ENCODE measurements around the gene UGDH. TPM values are rescaled to one million over a fixed set of nuclear protein-coding genes. Genes with fewer than 3 reads are reported as not detected.

Gene UGDH
- total and polyA plus RNA-seq, 8 donors = 14.6 to 161 (median 33.2) TPM

GRCh38 chr4:39497909-39498726 lies 29.1 kb downstream of the UGDH start:
- 88 to 100% (median 94%) methylated on average over 1 of the region's 1 CpG for WGBS, 5 donors
- Histone ChIP-seq H3K27me3 (no peaks in the 10 kb centered on the region), H3K27ac (no peak overlapping the region), H3K4me3 (no peak overlapping the region), H3K4me1 (no peaks in the 10 kb centered on the region), H3K9me3 (no peaks in the 10 kb centered on the region), H3K36me3 (peaks cover 34 to 52% (median 51%) of the 10 kb centered on the region in 4 donors)
- intact Hi-C loops (cut with DNase I; ENCODE audit: low total_unique reads) = no loop called here
- no peak for TF ChIP-seq POLR2AphosphoS5 (IDR thresholded peaks at IDR 0.05)
- TF ChIP-seq EP300 (IDR thresholded peaks at IDR 0.05) = no peak
- no peak for TF ChIP-seq CTCF (IDR thresholded peaks at IDR 0.05)
- TF ChIP-seq POLR2A (IDR thresholded peaks at IDR 0.05) = no peak
- no peak for DNase-seq

- no peak for DNase-seq
- Histone ChIP-seq H3K27ac (peak overlapping the region in 1 of 5 donors; percentile 45), H3K4me3 (no peak overlapping the region), H3K36me3 (peaks cover 12 to 27% (median 27%) of the 10 kb centered on the region in 4 donors), H3K9me3 (no peaks in the 10 kb centered on the region), H3K27me3 (no peaks in the 10 kb centered on the region), H3K4me1 (no peaks in the 10 kb centered on the region)
- intact Hi-C loops (cut with DNase I; ENCODE audit: low total_unique reads) = no loop called here
- TF ChIP-seq POLR2AphosphoS5 (IDR thresholded peaks at IDR 0.05) (no peak), CTCF (IDR thresholded peaks at IDR 0.05) (no peak), EP300 (IDR thresholded peaks at IDR 0.05) (no peak), POLR2A (IDR thresholded peaks at IDR 0.05) (no peak)
- WGBS, 5 donors = 46 to 56% (median 48%) methylated on average over 4 of the region's 4 CpGs
Observed at GRCh38 chr4:39495446-39496213, 31.6 kb downstream of the UGDH start.

GRCh38 chr4:39494354-39494753 lies 32.9 kb downstream of the UGDH start:
- Histone ChIP-seq H3K27ac (no peak overlapping the region), H3K4me1 (no peaks in the 10 kb centered on the region), H3K9me3 (no peaks in the 10 kb centered on the region), H3K27me3 (no peaks in the 10 kb centered on the region), H3K36me3 (peaks cover 7 to 14% (median 14%) of the 10 kb centered on the region in 4 donors), H3K4me3 (no peak overlapping the region)
- no peak for DNase-seq
- TF ChIP-seq POLR2A (IDR thresholded peaks at IDR 0.05) (no peak), CTCF (IDR thresholded peaks at IDR 0.05) (no peak), POLR2AphosphoS5 (IDR thresholded peaks at IDR 0.05) (no peak), EP300 (IDR thresholded peaks at IDR 0.05) (no peak)
- intact Hi-C loops (cut with DNase I; ENCODE audit: low total_unique reads) = no loop called here
- 74 to 91% (median 89%) methylated on average over 1 of the region's 1 CpG for WGBS, 5 donors

GRCh38 chr4:39490322-39490721 lies 36.9 kb downstream of the UGDH start:
- H3K4me3 ChIP-seq = no peak overlapping the region
- TF ChIP-seq EP300 (IDR thresholded peaks at IDR 0.05) (no peak), POLR2AphosphoS5 (IDR thresholded peaks at IDR 0.05) (no peak), CTCF (IDR thresholded peaks at IDR 0.05) (no peak), POLR2A (IDR thresholded peaks at IDR 0.05) (no peak)
- H3K27me3 ChIP-seq = no peaks in the 10 kb centered on the region
- intact Hi-C loops (cut with DNase I; ENCODE audit: low total_unique reads) = no loop called here
- no peaks in the 10 kb centered on the region for H3K36me3 ChIP-seq
- no peak overlapping the region for H3K27ac ChIP-seq
- WGBS, 5 donors = 88 to 96% (median 95%) methylated on average over 2 of the region's 2 CpGs
- no peaks in the 10 kb centered on the region for H3K4me1 ChIP-seq
- no peaks in the 10 kb centered on the region for H3K9me3 ChIP-seq
- no peak for DNase-seq
